HG03460 (cell line): ENCODE results near the gene TRIM43B.
"Not testable (repeated sequence)": the region's sequence is repeated elsewhere in the genome, so short reads cannot be mapped to it uniquely, and the experiment has no call there.

ENCODE experiments used
- ATAC-seq: cut with Tn5 transposase; IDR thresholded peaks from one replicate; pipeline ENCODE4 v1.9.1; 2021; ENCODE audit not compliant: unreplicated experiment

TRIM43B gene

DNA sequence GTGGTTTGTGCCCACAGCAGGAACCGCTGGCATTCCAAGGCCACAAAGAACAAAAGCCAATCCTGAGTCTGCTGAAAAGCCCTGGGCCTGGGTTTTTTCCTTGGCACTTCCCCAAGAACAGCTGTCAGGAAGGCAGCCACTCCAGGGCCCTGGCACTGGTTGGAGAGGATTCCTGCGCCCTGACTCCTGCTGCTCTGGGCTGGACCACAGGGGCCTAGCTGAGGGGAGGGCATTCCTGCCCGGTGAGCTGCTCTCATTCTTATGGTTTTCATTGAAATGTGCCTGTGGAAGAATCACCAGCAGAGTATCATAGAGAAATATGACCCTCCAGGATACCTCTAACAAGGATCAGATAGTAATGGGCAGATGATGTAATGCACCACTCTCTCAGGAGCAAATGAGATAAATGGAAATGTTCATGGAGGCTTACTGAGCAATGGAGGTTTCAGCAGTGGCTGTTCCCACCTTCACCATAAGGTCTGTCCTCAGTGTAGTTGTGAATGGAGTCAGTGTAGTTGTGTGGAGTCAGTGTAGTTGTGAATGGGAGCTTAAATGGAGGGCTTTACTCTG is 50.0 kb downstream of the TRIM43B start:
- ATAC-seq, result not testable (repeated sequence)

DNA sequence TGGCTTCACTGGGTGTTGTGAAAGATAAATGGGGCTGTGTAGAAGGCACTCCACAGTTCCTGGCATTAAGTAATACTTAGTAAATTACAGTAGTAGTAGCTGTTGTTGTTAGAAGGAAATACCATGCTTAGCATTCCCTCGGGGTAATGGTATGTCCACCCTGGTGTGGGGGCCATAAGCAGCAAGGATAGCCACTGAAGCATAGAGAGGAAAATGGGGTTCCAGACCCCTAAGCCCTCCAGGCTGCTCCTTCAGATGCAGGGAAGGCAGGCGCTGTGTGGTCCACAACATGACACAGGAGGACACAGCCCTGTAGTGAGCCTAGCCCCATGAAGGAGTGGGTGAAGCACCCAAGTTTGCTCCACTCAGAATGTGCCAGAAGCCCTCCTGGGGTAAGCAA is 50.6 kb downstream of the TRIM43B start:
- ATAC-seq, result not testable (repeated sequence)

- ATAC-seq, result not testable (repeated sequence)
Measured at GRCh38 chr2:95433373-95433772, 51.2 kb downstream of the TRIM43B start.

GRCh38 chr2:95429748-95430467 is 54.6 kb downstream of the TRIM43B start:
- not testable (repeated sequence) for ATAC-seq

DNA sequence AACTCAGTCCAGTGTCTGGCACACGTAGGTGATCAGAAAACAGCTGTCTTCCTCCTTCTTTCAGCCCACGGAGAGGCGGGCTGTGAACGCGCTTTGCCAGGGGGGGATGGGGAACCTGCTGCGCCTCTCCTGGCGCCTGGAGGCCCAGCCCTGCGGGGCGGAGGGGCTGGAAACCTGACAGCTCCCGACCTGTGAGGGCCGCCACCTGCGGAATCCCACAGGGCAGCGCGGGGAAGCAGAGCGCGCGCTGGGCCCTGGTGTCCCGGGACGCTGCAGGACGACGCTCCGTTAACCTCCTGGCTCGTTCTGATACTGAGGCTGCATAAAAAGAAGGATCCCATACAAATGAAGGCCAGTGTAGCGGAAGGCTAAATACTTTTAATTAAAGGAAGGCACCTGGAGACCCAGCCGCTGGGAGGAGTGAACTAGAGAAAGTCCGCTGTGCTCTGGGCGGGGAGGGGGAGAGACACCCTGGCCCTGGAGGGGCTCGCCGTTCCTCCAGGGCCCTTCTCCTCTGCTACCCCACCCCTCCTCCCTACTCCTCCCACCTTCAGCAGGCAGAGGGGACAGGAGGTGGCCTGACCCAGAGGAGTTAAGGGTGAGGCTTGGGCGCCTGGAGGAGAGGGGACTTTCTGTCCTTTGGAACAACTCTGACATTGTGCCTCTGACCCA is 57.2 kb downstream of the TRIM43B start:
- ATAC-seq, result not testable (repeated sequence)
